Astrocyte of the spinal cord (primary cell): ENCODE measurements around the gene MAP10.

Experiments used
- DNase-seq: peaks from one replicate; pipeline ENCODE4 v3.0.0; 2011; ENCODE audit warnings: low read depth, low spot score
- H3K4me3 ChIP-seq: 2 replicates; pipeline ENCODE4 v1.5.1; 2011; ENCODE audit warnings: low read depth, mild to moderate bottlenecking, low read length, moderate library complexity
- CTCF ChIP-seq: IDR thresholded peaks from 2 replicates; pipeline ENCODE4 v1.5.1; 2012; ENCODE audit warnings: low read depth, mild to moderate bottlenecking, low read length, inconsistent platforms
- in situ Hi-C: cut with HindIII; loops from 2 replicates; pipeline ENCODE4 v1.10.0; 2017; ENCODE audit warnings: low sequenced_read_pairs

The MAP10 gene

GRCh38 chr1:232805269-232806185 is at the start of gene MAP10:
Gene MAP10, plus strand, starts transcription at chr1:232805416. Its CDS starts 34 bp downstream, at chr1:232805450.
- in situ Hi-C loops: no loop called here
- H3K4me3 ChIP-seq: peak within 1 kb of the TSS; percentile 60
- no peak for TF ChIP-seq CTCF
- peak; percentile 81 for DNase-seq

GRCh38 chr1:232764458-232765251 is 40.6 kb upstream of the MAP10 start:
- H3K4me3 ChIP-seq: no peak overlapping the region
- in situ Hi-C loops: no loop called here
- no peak for TF ChIP-seq CTCF
- DNase-seq: no peak

GRCh38 chr1:232765542-232765941 is 39.7 kb upstream of the MAP10 start:
- in situ Hi-C loops: no loop called here
- DNase-seq: no peak
- no peak for TF ChIP-seq CTCF
- H3K4me3 ChIP-seq: no peak overlapping the region

GRCh38 chr1:232766241-232766890 is 38.9 kb upstream of the MAP10 start:
- TF ChIP-seq CTCF: no peak
- DNase-seq: peak; percentile 43
- H3K4me3 ChIP-seq: no peak overlapping the region
- in situ Hi-C loops: no loop called here

GRCh38 chr1:232766904-232767303 is 38.3 kb upstream of the MAP10 start:
- no peak for TF ChIP-seq CTCF
- H3K4me3 ChIP-seq: no peak overlapping the region
- in situ Hi-C loops: no loop called here
- DNase-seq: no peak

GRCh38 chr1:232767305-232768074 is 37.7 kb upstream of the MAP10 start:
- TF ChIP-seq CTCF: no peak

More at GRCh38 chr1:232767305-232768074, 37.7 kb upstream of the MAP10 start:
- in situ Hi-C loops: no loop called here
- peak; percentile 79 for DNase-seq
- no peak overlapping the region for H3K4me3 ChIP-seq
